Stimulated activated CD8-positive, alpha-beta memory T cell treated with anti-CD3 and anti-CD28 coated beads, Interleukin-4, amount 100 ng/mL, for 1 hour (primary cell): ENCODE results near the gene L1CAM.

Experiments used
- DNase-seq, 2 donors: peaks; one replicate each; pipeline ENCODE4 v3.0.0-alpha.2; 2020; ENCODE audit warnings: low read depth in 2 of 2, low spot score in 1 of 2

The L1CAM gene

DNA sequence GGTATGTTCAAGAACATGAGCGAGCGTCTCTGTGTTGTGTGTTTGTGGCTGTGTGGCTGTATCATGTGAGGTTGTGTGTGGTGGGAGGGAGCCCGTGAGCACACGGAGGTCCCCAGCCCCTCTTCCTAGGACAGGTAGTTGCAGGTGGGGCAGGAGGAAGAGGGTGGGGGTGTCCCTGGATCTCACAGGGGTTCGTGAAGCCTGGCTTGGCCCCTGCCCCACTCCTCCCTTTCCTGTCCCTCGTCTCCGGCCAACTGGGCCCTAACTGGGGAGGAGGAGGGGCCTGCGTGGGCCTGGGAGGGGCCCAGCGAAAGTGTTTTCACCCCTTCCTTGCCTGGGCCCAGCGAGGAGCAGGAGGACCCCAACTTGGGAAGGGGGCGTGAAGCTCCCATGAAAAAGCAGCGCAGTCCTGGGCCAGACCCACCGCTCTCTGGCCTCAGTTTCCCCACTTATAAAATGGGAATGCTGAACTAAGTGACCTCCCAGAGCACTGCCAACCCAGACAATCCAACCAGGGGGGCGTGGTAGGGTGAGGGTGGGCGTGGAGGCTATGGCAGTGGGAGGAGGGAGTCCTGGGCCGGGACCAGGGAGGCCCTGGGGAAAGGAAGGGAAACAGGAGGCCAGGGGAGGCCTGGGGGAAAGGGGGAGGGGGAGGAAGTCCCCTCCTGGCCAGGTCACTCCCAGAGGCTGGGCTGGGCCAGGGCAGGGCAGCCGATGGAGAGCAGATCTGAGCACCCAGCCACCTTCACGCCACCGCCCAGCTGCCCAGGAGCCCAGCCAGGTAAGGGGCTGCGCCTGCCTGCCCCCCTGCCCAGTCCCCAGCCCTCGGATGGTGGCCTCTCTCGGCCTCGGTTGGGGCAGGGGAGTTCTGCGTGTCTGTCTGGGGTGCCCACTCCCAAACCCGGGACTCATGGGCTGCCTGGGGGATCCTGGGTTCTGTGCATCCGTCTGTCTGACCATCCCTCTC lies 18.3 kb upstream of the L1CAM start, which contains the start of gene AVPR2:
Gene AVPR2, plus strand, starts transcription at position 683 of the 967 bp plus-strand sequence. CDS start 473 bp downstream, outside the sequence.
- no peak for DNase-seq

DNA sequence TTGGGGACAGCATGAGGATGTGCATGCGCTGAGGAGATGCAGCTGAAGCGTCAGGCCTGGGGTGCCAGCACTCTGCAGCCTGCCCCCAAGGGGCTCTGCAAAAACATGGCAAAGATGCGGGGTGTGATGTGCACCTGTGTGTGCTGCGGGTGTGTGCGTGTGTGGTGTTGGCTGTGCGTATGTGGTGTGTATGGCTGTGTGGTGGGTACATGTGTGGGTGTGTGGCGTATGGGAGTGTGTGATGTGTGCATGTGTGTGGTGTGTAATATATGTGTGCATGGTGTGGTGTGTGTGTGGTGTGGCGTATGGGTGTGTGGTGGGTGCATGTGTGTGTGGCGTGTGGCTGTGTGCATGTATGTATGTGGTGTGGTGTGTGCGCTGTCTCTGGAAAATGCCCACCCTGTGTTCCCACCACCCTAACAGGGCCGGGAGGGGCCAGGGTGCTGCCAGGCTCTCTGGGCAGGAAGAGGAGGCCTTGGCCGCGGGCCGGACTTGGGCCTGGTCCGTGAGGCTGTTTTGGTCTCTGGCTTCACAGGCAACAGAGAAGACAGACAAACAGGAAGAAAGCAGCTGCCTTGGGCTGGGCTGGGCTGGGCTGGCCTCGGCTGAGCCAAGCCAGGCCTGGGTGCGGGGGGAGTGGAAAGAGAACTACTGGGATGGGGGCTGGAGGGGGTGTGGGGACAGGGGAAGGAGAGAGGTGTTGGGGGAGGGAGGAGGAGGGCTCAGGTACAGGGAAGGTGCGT lies 17.4 kb upstream of the L1CAM start:
- DNase-seq = no peak

DNA sequence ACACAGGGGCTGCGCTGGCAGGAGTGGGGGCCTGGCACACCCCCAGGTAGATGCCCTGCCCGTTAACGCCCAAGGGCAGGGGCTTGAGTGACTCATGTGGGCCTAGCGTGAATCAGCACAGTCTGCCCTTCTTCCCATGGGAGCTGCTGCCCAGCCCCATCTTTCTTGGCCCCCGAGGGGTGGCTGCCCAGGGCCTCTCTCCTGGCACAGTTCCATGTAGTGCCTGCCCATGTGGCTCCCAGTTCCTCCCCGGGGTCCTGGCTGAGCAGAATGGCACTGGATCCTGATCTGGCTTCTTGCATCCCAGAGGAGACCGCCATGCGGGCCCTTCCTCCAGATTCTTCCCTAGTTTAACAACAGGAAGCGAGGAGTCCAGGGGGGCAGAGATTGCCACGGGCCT lies 16.4 kb upstream of the L1CAM start:
- no peak for DNase-seq

DNA sequence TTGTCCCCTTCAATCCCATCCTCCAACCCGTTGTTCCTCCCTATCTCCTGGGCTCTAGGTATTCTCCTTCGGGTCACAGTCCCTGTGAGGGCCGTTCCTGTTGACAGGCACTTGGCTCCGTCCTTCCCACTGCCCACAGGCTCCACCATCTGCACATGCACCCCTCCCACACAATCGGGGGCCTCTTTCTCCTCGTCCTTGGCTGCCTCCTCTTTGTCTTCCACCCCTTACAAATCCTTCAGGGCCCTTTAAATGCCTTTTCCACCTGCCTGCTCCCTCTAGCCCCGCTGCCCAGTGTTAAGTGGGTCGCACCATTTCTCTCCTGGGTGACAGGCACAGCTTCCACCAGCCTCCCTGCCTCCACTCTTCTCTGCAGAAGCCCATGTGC lies 15.8 kb upstream of the L1CAM start:
- no peak for DNase-seq

DNA sequence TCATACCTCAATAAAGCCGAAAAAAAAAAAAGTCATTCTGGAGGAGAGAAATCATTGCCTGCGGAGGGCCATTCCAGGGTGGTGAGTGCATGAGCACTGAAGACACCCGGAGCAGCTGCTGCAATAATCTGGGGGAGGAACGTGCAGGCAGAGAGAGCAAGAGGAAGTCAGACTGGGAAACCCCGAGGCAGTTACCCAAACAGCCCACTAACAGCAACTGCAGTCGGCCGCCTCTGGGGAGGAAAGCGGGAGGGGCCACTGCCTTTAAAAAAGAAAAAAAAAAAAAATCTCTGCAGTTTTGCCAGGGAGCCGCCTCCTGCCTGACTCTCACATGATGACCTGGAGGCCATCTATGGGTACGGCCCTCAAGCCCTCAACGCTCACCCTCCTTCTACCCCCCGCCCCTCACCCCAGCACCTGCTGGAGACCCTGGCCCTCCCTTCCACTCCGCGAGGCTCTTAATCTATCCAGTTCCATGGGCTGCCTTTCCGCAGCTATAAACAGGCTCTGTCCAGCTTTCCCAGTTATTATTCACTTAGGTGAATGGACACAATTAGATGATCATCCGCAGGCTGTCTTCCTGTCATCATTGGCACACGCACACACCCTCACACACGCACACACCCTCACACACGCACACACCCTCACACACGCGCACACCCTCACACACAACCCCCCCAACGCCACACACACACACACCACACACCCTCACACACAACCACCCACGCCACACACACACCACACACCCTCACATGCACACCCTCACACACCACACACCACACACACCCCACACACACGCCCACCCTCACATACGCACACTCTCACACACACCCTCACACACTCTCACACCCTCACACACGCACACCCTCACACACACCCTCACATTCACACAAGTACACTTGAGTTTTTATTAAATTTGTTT lies 15.1 kb upstream of the L1CAM start:
- DNase-seq = peak in 1 of 2 donors; percentile 25

DNA sequence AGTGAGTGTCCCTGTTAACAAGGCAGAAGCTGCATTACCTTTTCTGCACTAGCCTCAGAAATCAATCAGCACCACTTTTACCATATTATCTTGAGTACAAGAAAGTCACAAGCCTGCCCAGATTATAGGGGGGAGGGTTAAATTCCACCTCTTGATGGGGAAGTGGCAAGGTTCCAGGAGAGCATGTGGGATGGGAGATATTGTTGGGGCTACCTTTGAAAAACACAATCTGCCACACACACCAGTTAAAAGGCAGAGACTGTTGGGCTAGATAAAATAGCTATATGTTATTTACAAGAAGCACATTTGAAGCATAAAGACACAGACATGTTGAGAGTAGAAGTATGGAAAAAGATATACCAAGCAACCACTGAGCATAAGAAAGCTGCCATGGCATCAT lies 11.9 kb upstream of the L1CAM start:
- no peak for DNase-seq

DNA sequence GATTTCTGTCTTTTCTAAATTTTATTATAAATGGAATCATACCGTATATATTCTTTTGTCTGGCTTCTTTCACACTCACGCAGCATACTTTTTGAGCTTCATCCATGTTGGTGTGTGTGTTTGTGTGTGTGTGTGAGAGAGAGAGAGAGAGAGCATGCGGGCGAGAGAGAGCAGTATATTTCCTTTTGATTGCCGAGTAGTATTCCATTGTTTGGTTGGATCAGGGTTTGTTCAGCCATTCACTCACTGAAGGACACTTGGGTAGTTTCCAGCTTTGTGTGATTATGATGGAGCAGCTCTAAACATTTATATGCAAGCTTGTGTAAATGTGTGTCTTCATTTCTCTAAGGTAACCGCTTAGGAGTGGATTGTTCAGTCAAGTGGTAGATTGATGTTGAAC lies 3.1 kb upstream of the L1CAM start:
- no peak for DNase-seq

DNA sequence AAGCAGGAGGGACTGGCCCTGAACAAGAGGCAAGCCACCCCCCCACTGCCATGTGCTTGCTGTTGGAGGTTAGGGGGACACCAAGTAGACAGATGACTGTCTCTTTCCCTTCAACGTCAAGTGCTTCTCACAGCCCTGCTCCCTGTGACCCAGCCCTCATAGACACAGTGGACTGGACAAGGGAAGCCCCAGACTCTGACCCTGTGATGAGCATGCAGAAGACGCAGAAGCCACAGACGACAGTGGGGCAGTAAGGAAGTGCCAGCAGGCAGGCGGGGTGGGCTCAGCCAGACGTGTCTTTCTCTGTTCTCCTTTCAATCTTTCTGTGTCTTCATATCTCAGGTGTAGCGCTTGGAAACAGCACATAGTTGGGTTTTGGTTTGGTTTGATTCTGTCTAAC lies 2.4 kb upstream of the L1CAM start:
- no peak for DNase-seq

DNA sequence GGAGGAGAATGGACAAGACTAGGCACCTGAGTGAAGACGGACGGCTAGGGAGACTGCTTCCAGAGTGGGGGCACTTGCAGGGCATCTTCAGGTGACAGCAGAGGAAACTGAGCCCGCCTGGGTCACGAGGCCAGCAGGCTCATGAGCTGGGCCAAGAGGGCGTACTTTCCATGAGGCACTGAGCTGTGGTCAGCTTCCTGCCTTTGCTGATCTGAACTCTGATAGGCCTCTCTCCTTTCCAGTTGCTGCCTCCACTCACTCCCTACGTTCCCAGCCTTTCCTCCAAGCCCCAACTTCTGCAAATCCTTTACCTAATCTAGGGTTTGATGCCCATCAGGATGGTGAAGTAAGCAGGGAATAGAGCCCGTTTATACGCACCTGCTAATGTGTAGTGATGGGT lies 1.4 kb upstream of the L1CAM start:
- DNase-seq = no peak

DNA sequence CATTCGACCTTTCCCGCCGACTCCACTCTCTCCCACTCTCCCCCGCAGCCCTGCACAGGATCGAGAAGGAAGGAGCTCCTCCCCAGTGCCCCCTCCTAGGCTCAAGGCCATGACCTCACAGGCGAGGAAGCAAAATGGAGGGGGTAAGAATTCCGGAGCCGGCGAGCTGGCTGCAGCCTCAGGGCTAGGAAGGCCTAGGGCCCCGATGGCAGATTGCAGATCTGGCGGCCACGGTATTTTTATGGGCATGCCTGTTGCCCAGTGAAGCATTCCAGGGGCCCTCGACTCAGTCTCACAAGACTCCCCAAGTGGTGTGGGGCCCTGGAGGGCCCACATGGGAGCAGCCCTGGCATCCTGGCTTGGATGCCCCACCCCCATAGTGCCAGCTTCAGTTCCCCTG lies 942 bp upstream of the L1CAM start:
- no peak for DNase-seq

DNA sequence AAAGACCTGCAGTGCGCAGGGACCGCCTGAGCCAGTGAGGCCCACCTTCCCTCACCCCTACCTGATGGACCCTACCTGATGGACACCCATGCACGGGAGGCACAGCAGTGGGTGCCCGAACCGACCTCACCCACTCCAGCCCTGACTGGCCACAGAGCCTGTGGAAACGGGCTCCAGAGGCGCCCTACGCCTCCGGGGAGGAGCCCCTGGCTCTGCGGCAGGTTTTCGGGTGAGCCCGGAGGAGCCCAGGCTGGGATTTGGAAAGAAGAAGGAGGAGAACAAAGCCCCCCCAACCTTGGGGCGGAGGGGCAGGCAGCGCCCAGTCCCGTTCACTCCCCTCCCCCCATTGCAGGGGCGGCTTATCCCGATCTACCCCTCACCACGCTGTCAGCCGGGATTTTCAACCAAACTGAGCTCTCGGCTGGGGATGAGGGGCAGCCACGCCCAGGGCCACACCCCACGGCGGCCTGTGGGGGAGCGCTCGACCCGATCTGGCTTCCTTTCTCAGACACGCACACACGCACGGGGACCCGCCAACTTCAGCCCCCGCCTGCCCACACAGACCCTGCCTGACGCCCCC lies 675 bp downstream of the L1CAM start:
- no peak for DNase-seq

DNA sequence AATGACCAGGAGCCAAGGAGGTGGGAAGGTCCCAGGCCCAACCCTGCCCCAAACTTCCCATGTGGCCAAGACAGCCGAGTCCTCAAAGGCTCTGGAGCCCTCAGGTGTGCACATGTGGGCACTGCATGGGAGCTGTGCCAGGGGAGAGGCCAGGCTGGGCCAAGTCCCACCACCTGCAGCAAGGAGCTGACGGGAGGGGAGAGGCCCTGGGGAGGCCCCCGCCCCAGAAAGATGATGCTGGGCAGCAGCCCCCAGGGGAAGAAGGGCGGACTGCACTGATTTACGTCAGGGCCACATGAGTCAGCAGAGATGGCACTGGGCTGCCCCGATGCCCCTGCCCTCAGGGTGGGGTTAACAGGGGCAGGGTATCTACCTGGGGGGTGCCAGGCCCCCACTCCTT lies 1.4 kb downstream of the L1CAM start:
- no peak for DNase-seq

DNA sequence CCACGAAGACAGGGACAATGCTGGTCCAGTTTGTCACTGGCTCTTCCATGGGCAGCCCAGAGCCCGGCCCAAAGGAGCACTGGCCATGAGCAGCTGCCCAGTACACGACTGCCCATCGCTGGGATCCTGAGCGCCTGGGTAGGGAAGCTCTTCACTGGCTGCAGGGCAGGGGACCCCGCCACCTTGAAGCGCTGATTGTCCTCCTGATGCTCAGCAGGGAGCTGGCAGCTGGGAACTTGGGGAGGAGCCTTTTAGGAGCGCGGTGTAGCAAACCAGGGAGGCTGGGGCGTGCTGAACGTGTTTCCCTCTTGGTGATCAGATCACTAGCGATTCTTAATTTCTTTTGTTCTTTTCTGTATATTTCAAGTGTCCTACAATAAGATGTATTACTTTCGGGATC lies 1.8 kb downstream of the L1CAM start:
- no peak for DNase-seq

DNA sequence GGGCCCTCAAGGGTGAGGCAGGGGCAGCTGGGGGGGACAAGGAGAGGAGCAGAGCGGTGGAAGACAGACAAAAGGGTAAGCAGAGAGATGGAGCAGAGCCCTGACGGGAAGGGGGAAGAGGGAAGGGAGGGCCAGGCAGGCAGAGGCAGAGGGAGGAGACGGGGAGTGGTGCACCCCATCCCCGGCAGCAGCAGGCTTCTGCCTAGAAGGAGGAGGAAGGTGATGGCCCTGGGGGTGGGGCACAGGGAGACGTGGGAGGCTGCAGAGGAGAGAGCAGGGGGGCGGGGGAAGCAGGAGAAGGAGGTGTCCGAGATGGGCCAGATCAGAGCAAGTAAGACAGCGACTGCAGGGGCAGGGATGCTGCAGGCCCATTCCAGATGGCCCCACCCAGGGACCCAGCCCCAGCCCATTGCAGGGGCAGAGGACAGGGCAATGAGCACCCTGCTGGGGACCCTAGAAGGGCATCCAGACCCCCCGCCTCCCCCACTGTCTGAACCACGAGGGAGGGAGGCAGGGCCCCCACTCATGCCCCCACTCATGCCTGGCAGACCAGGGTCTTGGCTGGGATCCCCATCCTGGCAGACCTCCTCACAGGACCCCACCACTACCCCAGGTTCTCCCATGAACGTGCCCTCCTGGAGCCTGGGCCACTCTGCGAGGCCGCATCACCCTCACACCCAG lies 2.7 kb downstream of the L1CAM start:
- no peak for DNase-seq

DNA sequence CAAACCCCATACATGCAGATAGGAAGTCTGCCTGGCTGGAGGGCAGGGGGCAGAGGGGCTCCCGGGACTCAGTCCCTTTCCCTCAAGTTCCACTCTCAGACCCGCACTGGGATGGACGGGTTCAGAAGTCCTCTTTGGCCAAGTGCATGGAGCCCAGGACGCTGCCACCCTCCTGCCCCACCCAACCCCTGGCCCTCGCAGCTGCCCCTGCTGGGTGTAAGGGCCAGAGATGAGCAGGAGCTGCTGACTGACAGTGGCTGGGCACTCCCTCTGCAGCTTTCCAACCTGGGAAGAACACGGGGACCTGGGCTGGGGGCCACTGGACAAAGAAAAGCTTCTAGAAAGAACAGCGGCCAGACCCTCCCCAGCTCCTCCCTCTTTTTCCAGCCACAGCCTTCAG lies 3.4 kb downstream of the L1CAM start:
- no peak for DNase-seq

DNA sequence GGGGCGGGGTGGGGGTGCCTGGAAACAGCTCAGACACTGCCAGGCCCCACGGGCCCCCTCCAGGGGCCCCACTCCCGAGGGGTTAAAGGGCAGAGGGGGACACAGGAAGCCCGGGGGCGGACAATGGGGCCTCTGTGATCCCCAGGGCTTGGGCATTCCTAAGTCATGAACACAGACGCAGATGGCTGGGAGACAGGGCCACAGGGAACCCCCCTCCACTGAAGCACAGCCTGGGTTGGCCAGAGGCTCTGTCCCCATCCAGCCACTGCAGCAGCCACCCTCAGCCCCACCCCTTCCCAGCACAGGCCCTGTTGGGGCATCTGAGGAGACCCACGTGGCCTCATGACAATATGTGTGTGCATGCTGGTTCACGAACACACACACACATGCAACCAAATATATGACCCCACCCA lies 3.9 kb downstream of the L1CAM start:
- no peak for DNase-seq

DNA sequence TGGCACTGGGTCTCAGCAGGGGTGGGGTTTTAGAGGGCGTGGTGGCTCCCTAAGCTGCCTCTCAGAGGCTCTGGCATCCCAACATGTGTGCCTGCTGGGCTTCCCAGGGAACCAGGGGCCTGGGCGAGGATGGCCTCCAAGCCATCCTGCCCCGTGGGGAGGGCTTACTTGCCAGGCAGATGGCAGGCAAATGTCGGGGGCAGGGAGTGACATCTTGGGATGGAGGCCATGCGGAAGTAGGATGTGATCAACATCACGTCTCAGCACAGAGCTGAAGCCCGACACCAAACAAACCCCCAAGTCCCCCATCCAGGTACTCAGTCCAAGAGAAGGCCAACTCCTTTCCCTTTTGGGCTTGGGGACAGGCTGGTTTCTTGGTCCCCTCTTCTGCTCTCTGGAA lies 4.7 kb downstream of the L1CAM start:
- DNase-seq = no peak

DNA sequence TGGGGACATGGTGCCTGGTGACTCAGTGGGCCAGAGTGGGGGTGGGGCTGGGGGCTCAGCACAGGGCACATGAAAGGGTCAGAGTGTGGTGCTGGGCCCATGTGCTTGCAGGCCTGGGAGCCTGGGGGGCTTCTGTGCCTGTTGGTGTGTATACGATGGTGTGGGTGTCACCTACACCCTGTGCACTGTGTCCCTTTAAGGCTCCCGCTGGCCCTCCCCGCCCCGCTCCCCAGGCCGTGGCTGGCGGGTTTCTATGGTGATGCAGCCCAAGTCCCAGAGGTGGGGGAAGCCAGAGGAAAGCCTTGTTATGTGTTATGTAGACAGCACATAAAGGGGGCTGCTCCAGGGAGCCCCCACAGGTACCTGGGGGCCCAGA lies 5.5 kb downstream of the L1CAM start:
- no peak for DNase-seq

DNA sequence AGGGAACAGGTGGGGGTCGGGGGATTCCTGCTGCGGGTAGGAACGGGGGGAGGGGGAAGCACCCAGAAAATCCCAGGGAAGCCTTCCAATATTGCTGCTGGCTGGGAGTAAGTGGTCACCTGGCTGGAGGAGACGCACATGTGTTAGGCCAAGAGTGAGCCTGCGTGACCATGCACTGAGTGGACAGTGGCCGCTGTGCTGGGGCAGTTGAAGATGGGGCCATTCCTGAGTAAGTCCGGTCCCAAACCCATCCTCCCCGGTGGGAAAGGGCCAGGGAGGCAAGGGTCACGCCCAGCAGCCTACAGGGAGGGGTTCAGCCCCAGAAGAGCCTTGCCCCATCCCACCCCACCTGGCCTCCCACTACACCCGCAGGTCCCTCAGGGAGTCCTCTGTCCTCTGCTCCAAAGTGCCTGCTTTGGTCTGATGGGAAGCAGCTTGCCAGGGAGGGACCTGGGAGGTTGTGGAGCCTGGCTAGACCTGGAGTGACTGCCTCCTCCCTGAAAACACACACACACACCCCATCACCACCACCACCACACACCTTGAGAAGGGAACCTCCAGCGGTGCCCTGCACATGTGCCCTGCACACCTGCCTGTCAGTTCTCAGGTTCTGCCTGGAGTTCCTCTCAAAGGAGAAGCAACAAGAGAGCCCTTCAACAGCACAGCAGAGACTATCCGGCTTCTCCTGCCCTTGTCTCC lies 6.1 kb downstream of the L1CAM start:
- no peak for DNase-seq
